Tibial nerve (tissue), 4 donors: ENCODE data around the gene CLDN10.

ENCODE experiments used
- EP300 ChIP-seq, 2 donors: sonication (generic); formaldehyde crosslinking; IDR thresholded peaks; one replicate each; pipeline ENCODE4 v1.6.1; 2017; ENCODE audit warnings: antibody characterized with exemption in 2 of 2, mild to moderate bottlenecking in 1 of 2
- TF ChIP-seq, protein P1 (sequence below), 5 experiments: fragments of 200-600 bp in 3 of 5; fragments of 450-650 bp in 2 of 5; sonication (generic) in 3 of 5; IDR thresholded peaks; one replicate each; pipeline ENCODE4 v1.5.1; 2016 to 2019; ENCODE audit warnings: antibody characterized with exemption in 5 of 5, mild to moderate bottlenecking in 3 of 5, moderate library complexity in 2 of 5

DNA sequence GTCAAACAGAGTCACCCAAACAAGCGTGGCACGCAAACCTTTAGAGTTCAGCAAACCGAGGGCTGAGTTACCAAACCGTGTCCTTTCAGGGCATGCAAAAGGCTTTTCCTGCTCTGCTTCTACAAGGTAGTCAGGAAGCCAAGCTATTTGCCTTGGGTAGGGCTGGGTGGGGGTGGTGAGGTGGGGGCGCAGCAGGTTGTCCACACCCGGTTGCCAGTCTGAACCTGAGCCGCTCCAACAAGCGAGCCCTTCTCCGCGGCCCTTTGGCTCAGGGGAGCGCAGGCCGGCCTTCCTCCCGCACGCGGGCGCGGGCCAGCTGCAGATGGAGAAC is 347 bp upstream of the CLDN10 start:
- TF ChIP-seq, protein P1, sequence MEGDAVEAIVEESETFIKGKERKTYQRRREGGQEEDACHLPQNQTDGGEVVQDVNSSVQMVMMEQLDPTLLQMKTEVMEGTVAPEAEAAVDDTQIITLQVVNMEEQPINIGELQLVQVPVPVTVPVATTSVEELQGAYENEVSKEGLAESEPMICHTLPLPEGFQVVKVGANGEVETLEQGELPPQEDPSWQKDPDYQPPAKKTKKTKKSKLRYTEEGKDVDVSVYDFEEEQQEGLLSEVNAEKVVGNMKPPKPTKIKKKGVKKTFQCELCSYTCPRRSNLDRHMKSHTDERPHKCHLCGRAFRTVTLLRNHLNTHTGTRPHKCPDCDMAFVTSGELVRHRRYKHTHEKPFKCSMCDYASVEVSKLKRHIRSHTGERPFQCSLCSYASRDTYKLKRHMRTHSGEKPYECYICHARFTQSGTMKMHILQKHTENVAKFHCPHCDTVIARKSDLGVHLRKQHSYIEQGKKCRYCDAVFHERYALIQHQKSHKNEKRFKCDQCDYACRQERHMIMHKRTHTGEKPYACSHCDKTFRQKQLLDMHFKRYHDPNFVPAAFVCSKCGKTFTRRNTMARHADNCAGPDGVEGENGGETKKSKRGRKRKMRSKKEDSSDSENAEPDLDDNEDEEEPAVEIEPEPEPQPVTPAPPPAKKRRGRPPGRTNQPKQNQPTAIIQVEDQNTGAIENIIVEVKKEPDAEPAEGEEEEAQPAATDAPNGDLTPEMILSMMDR (IDR thresholded peaks at IDR 0.05): no peak
- no peak for TF ChIP-seq EP300 (IDR thresholded peaks at IDR 0.05)
